Neural cell (in vitro differentiated cells): ENCODE data around the gene FAM118B. TPM values are rescaled to one million over a fixed set of nuclear protein-coding genes. Genes with fewer than 3 reads are reported as not detected.

Experiments used
- H2AFZ ChIP-seq: fragments of 200-600, 300-800 bp; sonication (generic), shearing (Covaris generic); 2 replicates; pipeline ENCODE4 v1.6.0; 2014; ENCODE audit warnings: low read depth, mild to moderate bottlenecking, antibody characterized with exemption, low read length, moderate library complexity
- H3F3A ChIP-seq: fragments of 200-600 bp; shearing (Covaris generic); 2 replicates; pipeline ENCODE4 v1.6.1; 2016; ENCODE audit warnings: mild to moderate bottlenecking, moderate library complexity, mixed read lengths, antibody characterized with exemption, low read length; ENCODE audit not compliant: insufficient read depth, poor library complexity, severe bottlenecking
- H3K27ac ChIP-seq: fragments of 200-600, 300-800 bp; sonication (generic), shearing (Covaris generic); 2 replicates; pipeline ENCODE4 v1.5.1; 2014; ENCODE audit warnings: mild to moderate bottlenecking, low read length, moderate library complexity
- H3K27me3 ChIP-seq: fragments of 300-800, 200-600 bp; sonication (generic), shearing (Covaris generic); 2 replicates; pipeline ENCODE4 v1.6.0; 2014; ENCODE audit warnings: mild to moderate bottlenecking, low read depth, low read length, moderate library complexity; ENCODE audit not compliant: insufficient read depth
- H3K36me3 ChIP-seq: fragments of 300-800, 200-600 bp; sonication (generic), shearing (Covaris generic); 2 replicates; pipeline ENCODE4 v1.5.1; 2014; ENCODE audit warnings: mild to moderate bottlenecking, antibody characterized with exemption, low read length, moderate library complexity; ENCODE audit not compliant: insufficient read depth
- H3K4me2 ChIP-seq: fragments of 300-800, 200-600 bp; sonication (generic), shearing (Covaris generic); 2 replicates; pipeline ENCODE4 v1.6.0; 2014; ENCODE audit warnings: mild to moderate bottlenecking, low read length
- H3K4me3 ChIP-seq: fragments of 300-800, 200-600 bp; sonication (generic), shearing (Covaris generic); 2 replicates; pipeline ENCODE4 v1.5.1; 2014; ENCODE audit warnings: mild to moderate bottlenecking, low read length, moderate library complexity
- H3K79me2 ChIP-seq: fragments of 200-600 bp; shearing (Covaris generic); replicated peaks from 2 replicates; pipeline ENCODE4 v1.6.0; 2014; ENCODE audit warnings: mild to moderate bottlenecking, low read length, moderate library complexity; ENCODE audit not compliant: insufficient read depth
- H3K9ac ChIP-seq: fragments of 300-800, 200-600 bp; sonication (generic), shearing (Covaris generic); 2 replicates; pipeline ENCODE4 v1.6.1; 2016; ENCODE audit warnings: mild to moderate bottlenecking, low read length, mixed read lengths
- H3K9me2 ChIP-seq: fragments of 200-600 bp; shearing (Covaris generic); 2 replicates; pipeline ENCODE4 v1.6.1; 2016; ENCODE audit warnings: mild to moderate bottlenecking, low read length, mixed read lengths; ENCODE audit not compliant: insufficient read depth
- H3K9me3 ChIP-seq: fragments of 200-600, 300-800 bp; sonication (generic), shearing (Covaris generic); 2 replicates; pipeline ENCODE4 v1.6.1; 2016; ENCODE audit warnings: mild to moderate bottlenecking, mixed run types, low read length, moderate library complexity, mixed read lengths
- H4K20me1 ChIP-seq: fragments of 200-600 bp; shearing (Covaris generic); 2 replicates; pipeline ENCODE4 v1.6.1; 2016; ENCODE audit warnings: mild to moderate bottlenecking, mixed run types; ENCODE audit not compliant: insufficient read depth
- EP300 ChIP-seq: fragments of 450-650 bp; conservative IDR thresholded peaks from 2 replicates; pipeline ENCODE4 v1.6.1; 2014; ENCODE audit warnings: antibody characterized with exemption, mild to moderate bottlenecking, moderate library complexity; ENCODE audit not compliant: poor library complexity, severe bottlenecking
- EZH2 ChIP-seq: fragments of 200-600, 300-800 bp; shearing (Covaris generic), sonication (generic); IDR thresholded peaks from 2 replicates; pipeline ENCODE4 v1.6.1; 2014; ENCODE audit warnings: antibody characterized with exemption, low read length, borderline replicate concordance, mild to moderate bottlenecking; ENCODE audit not compliant: insufficient read depth, poor library complexity, severe bottlenecking
- MXI1 ChIP-seq: fragments of 450-650 bp; conservative IDR thresholded peaks from 2 replicates; pipeline ENCODE4 v1.6.1; 2014; ENCODE audit warnings: antibody characterized with exemption, mild to moderate bottlenecking; ENCODE audit not compliant: poor library complexity, severe bottlenecking
- POLR2AphosphoS5 ChIP-seq: IDR thresholded peaks from 2 replicates; pipeline ENCODE4 v1.6.1; 2012
- RAD21 ChIP-seq: fragments of 450-650 bp; conservative IDR thresholded peaks from 2 replicates; pipeline ENCODE4 v1.6.1; 2014; ENCODE audit warnings: antibody characterized with exemption, mild to moderate bottlenecking, moderate library complexity
- SMC3 ChIP-seq: fragments of 450-650 bp; conservative IDR thresholded peaks from 2 replicates; pipeline ENCODE4 v1.6.1; 2014; ENCODE audit warnings: antibody characterized with exemption, mild to moderate bottlenecking, moderate library complexity; ENCODE audit not compliant: poor library complexity
- TAF1 ChIP-seq: IDR thresholded peaks from 2 replicates; pipeline ENCODE4 v1.6.1; 2012; ENCODE audit warnings: low read depth
- polyA minus RNA-seq: library from RNA; depleted of rRNA, polyadenylated mRNA; stranded (reverse); fragments of >200 nt; gene quantifications from 2 replicates; pipeline ENCODE4 v1.2.3, GENCODE V29; 2014
- polyA plus RNA-seq: library from polyadenylated mRNA; depleted of rRNA; stranded (reverse); fragments of >200 nt; gene quantifications from 2 replicates; pipeline ENCODE4 v1.2.3, GENCODE V29; 2014
- TF ChIP-seq, protein P1 (sequence below): fragments of 450-650 bp; IDR thresholded peaks from 2 replicates; pipeline ENCODE4 v1.5.1; 2014; ENCODE audit warnings: antibody characterized with exemption, mild to moderate bottlenecking, moderate library complexity; ENCODE audit not compliant: poor library complexity, severe bottlenecking
- TF ChIP-seq, protein P2 (sequence below): IDR thresholded peaks from 2 replicates; pipeline ENCODE4 v1.6.1; 2012; ENCODE audit warnings: borderline replicate concordance

FAM118B gene
- polyA plus RNA-seq = 54.1 and 55.9 TPM in 2 replicates
- 40.9 and 54.3 TPM in 2 replicates for polyA minus RNA-seq

DNA sequence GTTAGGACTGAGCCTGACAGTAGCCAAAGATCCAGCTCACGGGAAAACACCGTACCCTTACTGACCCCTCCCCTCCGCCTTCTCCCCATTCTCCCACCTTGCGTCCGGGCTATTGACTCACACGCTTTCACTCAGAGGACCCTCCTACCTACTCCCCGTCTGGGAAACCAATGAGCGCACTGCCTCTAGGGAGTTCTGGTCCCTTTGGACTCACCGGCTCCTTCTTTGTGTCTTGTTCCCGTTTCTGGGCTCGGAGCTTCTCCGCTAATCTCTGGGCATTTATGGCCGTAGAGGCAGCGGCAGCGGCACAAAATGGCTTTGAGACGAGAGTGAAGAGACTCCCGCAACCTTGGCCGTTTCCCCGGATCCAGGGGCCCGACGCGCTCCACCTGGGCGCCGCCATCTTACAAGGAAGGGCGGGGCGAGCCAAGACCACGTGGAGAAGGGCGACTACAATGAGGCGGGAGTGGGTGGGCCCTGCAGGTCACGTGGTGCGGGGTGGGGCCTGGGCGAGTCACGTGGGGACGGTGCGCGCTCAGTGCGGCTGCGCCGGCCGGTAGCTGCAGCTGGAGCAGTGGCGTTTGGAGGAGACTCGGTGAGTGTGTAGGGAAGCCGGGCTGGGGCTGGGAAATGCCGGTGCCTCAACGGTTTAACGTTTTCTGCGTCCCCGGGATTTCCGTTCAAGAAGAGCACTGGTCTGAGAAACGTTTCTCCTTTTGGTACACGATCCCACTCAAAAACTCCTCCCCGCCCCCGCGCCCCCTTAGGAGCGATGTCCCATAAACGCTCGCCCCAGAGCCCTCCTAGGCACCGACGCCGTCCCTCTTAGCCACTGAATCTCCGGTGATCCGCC is at the start of gene FAM118B, which contains the start of gene RPUSD4:
Gene FAM118B (plus strand): TSS at position 547 of the 853 bp plus-strand sequence. CDS start 23,220 bp downstream, outside the sequence.
Gene RPUSD4 (minus strand): TSS at position 415 of the 853 bp plus-strand sequence. CDS start 12 bp downstream, at position 403.
- TF ChIP-seq SMC3 = no peak
- TF ChIP-seq, protein P1, sequence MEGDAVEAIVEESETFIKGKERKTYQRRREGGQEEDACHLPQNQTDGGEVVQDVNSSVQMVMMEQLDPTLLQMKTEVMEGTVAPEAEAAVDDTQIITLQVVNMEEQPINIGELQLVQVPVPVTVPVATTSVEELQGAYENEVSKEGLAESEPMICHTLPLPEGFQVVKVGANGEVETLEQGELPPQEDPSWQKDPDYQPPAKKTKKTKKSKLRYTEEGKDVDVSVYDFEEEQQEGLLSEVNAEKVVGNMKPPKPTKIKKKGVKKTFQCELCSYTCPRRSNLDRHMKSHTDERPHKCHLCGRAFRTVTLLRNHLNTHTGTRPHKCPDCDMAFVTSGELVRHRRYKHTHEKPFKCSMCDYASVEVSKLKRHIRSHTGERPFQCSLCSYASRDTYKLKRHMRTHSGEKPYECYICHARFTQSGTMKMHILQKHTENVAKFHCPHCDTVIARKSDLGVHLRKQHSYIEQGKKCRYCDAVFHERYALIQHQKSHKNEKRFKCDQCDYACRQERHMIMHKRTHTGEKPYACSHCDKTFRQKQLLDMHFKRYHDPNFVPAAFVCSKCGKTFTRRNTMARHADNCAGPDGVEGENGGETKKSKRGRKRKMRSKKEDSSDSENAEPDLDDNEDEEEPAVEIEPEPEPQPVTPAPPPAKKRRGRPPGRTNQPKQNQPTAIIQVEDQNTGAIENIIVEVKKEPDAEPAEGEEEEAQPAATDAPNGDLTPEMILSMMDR = no peak
- TF ChIP-seq, protein P2, sequence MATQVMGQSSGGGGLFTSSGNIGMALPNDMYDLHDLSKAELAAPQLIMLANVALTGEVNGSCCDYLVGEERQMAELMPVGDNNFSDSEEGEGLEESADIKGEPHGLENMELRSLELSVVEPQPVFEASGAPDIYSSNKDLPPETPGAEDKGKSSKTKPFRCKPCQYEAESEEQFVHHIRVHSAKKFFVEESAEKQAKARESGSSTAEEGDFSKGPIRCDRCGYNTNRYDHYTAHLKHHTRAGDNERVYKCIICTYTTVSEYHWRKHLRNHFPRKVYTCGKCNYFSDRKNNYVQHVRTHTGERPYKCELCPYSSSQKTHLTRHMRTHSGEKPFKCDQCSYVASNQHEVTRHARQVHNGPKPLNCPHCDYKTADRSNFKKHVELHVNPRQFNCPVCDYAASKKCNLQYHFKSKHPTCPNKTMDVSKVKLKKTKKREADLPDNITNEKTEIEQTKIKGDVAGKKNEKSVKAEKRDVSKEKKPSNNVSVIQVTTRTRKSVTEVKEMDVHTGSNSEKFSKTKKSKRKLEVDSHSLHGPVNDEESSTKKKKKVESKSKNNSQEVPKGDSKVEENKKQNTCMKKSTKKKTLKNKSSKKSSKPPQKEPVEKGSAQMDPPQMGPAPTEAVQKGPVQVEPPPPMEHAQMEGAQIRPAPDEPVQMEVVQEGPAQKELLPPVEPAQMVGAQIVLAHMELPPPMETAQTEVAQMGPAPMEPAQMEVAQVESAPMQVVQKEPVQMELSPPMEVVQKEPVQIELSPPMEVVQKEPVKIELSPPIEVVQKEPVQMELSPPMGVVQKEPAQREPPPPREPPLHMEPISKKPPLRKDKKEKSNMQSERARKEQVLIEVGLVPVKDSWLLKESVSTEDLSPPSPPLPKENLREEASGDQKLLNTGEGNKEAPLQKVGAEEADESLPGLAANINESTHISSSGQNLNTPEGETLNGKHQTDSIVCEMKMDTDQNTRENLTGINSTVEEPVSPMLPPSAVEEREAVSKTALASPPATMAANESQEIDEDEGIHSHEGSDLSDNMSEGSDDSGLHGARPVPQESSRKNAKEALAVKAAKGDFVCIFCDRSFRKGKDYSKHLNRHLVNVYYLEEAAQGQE = peak; percentile 84
- TF ChIP-seq EP300 = peak; percentile 31
- TF ChIP-seq RAD21 = no peak
- TF ChIP-seq POLR2AphosphoS5 = peak; percentile 96
- TF ChIP-seq TAF1 = peak; percentile 67
- peak; percentile 99 for TF ChIP-seq MXI1
- no peak for TF ChIP-seq EZH2
- Histone ChIP-seq H2AFZ (peak within 1 kb of the TSS; percentile 41), H3F3A (no peaks in the 10 kb centered on the region), H3K27me3 (no peaks in the 10 kb centered on the region), H3K36me3 (no peaks in the 10 kb centered on the region), H3K4me2 (peak within 1 kb of the TSS; percentile 65), H3K9me2 (no peaks in the 10 kb centered on the region), H3K9ac (peak within 1 kb of the TSS; percentile 79), H3K9me3 (no peaks in the 10 kb centered on the region), H4K20me1 (no peaks in the 10 kb centered on the region), H3K27ac (peak within 1 kb of the TSS; percentile 76), H3K79me2 (peaks cover 32% of the 10 kb centered on the region), H3K4me3 (peak within 1 kb of the TSS; percentile 83)

DNA sequence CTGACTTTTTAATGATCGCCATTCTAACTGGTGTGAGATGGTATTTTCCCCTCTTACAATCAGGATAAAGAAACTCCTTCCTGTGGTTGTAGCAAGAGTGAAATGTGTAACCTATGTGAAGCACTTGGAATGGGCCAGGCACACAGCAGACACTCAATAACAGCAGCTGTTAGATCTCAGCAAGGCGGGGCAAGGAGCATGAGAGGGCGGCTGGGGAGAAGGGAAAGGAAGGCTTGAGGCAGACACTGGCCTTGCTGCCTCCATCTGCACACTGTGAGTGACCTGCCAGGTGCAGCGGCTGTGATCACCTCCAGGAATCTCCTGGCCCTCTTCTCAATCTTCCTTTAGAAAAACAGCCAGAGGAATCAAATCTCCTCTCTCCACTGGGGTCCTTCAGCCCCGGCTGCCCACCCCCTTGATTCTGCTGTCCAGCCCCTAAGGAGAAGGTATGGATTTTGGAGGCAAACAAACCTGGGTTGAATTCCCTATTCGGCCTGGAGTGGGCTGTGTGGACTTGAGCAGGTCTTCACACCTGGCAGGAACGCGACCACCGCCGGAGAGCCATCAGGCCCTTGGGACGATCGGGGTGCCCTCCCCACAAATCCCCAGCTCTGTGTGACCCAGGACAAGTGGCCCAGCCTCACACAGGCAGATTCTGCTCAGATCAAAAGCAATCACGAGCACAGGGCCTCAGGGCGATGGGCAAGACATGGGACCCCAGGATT is 49.1 kb upstream of the FAM118B start:
- no peaks in the 10 kb centered on the region for H3K79me2 ChIP-seq
- no peaks in the 10 kb centered on the region for H3K9me3 ChIP-seq
- no peak overlapping the region for H3K9ac ChIP-seq
- no peaks in the 10 kb centered on the region for H4K20me1 ChIP-seq
- no peak overlapping the region for H3K4me3 ChIP-seq
- no peaks in the 10 kb centered on the region for H3K9me2 ChIP-seq
- TF ChIP-seq, protein P2 = no peak
- no peak for TF ChIP-seq EP300
- TF ChIP-seq TAF1 = no peak
- TF ChIP-seq, protein P1 = no peak
- no peak for TF ChIP-seq POLR2AphosphoS5
- no peak for TF ChIP-seq EZH2
- no peak for TF ChIP-seq SMC3
- TF ChIP-seq MXI1 = no peak
- no peak for TF ChIP-seq RAD21
- H3F3A ChIP-seq = no peaks in the 10 kb centered on the region
- no peaks in the 10 kb centered on the region for H3K36me3 ChIP-seq
- H3K4me2 ChIP-seq = no peak overlapping the region
- H3K27ac ChIP-seq = no peak overlapping the region
- no peaks in the 10 kb centered on the region for H3K27me3 ChIP-seq
- H2AFZ ChIP-seq = no peak overlapping the region
